ENCODE data around the gene ZMIZ1. TPM values are rescaled to one million over a fixed set of nuclear protein-coding genes. Genes with fewer than 3 reads are reported as not detected.

Gene ZMIZ1
- total RNA-seq, 1 experiment from 2014 or later: 35.8 TPM

GRCh38 chr10:79253704-79254103, 184.9 kb downstream of the ZMIZ1 start:
- ChIA-PET POLR2A (ENCODE audit: low non-redundant PET) (no interaction called here), CTCF (no interaction called here)
- intact Hi-C loops (cut with micrococcal nuclease; ENCODE audit: unreplicated experiment): no loop called here
- H3K4me3 ChIP-seq (ENCODE audit: low read depth, low read length, poor library complexity, severe bottlenecking): no peak overlapping the region
- BruUV-seq (replicated peaks): no TSS peak
- H3K27me3 ChIP-seq (replicated peaks; ENCODE audit: insufficient read depth, low read depth, low read length, poor library complexity): no peaks in the 10 kb centered on the region
- no peaks in the 10 kb centered on the region for H3K9me3 ChIP-seq (ENCODE audit: low read depth, low read length, poor library complexity, severe bottlenecking)
- H3K4me1 ChIP-seq (ENCODE audit: insufficient read depth, low read length, poor library complexity, severe bottlenecking): peaks cover 4% of the 10 kb centered on the region
- DNase-seq (ENCODE audit: low spot score): no peak
- H3K27ac ChIP-seq (ENCODE audit: low read depth, low read length, poor library complexity, severe bottlenecking): no peak overlapping the region
- H3K36me3 ChIP-seq (ENCODE audit: insufficient read depth, low read length, poor library complexity, severe bottlenecking): no peaks in the 10 kb centered on the region
- no peak for TF ChIP-seq CTCF (conservative IDR thresholded peaks at IDR 0.05; ENCODE audit: low read depth, low read length)
- TF ChIP-seq EZH2 (IDR thresholded peaks at IDR 0.05; ENCODE audit: borderline replicate concordance, low read depth, low read length, poor library complexity, severe bottlenecking): no peak

GRCh38 chr10:79254333-79255006, 185.7 kb downstream of the ZMIZ1 start:
- Histone ChIP-seq H3K9me3 (ENCODE audit: low read depth, low read length, poor library complexity, severe bottlenecking) (no peaks in the 10 kb centered on the region), H3K36me3 (ENCODE audit: insufficient read depth, low read length, poor library complexity, severe bottlenecking) (no peaks in the 10 kb centered on the region), H3K4me1 (ENCODE audit: insufficient read depth, low read length, poor library complexity, severe bottlenecking) (peaks cover 4% of the 10 kb centered on the region), H3K4me3 (ENCODE audit: low read depth, low read length, poor library complexity, severe bottlenecking) (no peak overlapping the region), H3K27ac (ENCODE audit: low read depth, low read length, poor library complexity, severe bottlenecking) (no peak overlapping the region), H3K27me3 (replicated peaks; ENCODE audit: insufficient read depth, low read depth, low read length, poor library complexity) (no peaks in the 10 kb centered on the region)
- BruUV-seq (replicated peaks): no TSS peak
- ChIA-PET CTCF (interaction anchor here (0.6 kb wide), 1 partner anchor 80 kb away, joined by 3 read pairs; no protein-coding TSS in a partner anchor), POLR2A (ENCODE audit: low non-redundant PET) (no interaction called here)
- TF ChIP-seq EZH2 (IDR thresholded peaks at IDR 0.05; ENCODE audit: borderline replicate concordance, low read depth, low read length, poor library complexity, severe bottlenecking): no peak
- intact Hi-C loops (cut with micrococcal nuclease; ENCODE audit: unreplicated experiment): no loop called here
- no peak for DNase-seq (ENCODE audit: low spot score)

GRCh38 chr10:79255007-79255507, 186.3 kb downstream of the ZMIZ1 start:
- ChIA-PET CTCF (interaction anchor here (0.6 kb wide), 1 partner anchor 80 kb away, joined by 3 read pairs; no protein-coding TSS in a partner anchor), POLR2A (ENCODE audit: low non-redundant PET) (no interaction called here)
- intact Hi-C loops (cut with micrococcal nuclease; ENCODE audit: unreplicated experiment): no loop called here
- no TSS peak for BruUV-seq (replicated peaks)
- no peak for TF ChIP-seq CTCF (conservative IDR thresholded peaks at IDR 0.05; ENCODE audit: low read depth, low read length)
- no peak for TF ChIP-seq EZH2 (IDR thresholded peaks at IDR 0.05; ENCODE audit: borderline replicate concordance, low read depth, low read length, poor library complexity, severe bottlenecking)
- H3K27ac ChIP-seq (ENCODE audit: low read depth, low read length, poor library complexity, severe bottlenecking): no peak overlapping the region
- no peak overlapping the region for H3K4me3 ChIP-seq (ENCODE audit: low read depth, low read length, poor library complexity, severe bottlenecking)
- H3K4me1 ChIP-seq (ENCODE audit: insufficient read depth, low read length, poor library complexity, severe bottlenecking): peaks cover 4% of the 10 kb centered on the region
- no peaks in the 10 kb centered on the region for H3K36me3 ChIP-seq (ENCODE audit: insufficient read depth, low read length, poor library complexity, severe bottlenecking)
- DNase-seq (ENCODE audit: low spot score): no peak
- no peaks in the 10 kb centered on the region for H3K9me3 ChIP-seq (ENCODE audit: low read depth, low read length, poor library complexity, severe bottlenecking)
- no peaks in the 10 kb centered on the region for H3K27me3 ChIP-seq (replicated peaks; ENCODE audit: insufficient read depth, low read depth, low read length, poor library complexity)
